EL (cell line): Measurements from ENCODE around the gene DGCR6L.
A peak's percentile ranks its signal among the peaks of the same experiment; 100 is the strongest.
"Not testable (repeated sequence)": the region's sequence is repeated elsewhere in the genome, so short reads cannot be mapped to it uniquely, and the experiment has no call there.

Source experiments
- DNase-seq: peaks from one replicate; pipeline ENCODE4 v3.0.0-alpha.2; 2016

Gene DGCR6L

GRCh38 chr22:20324139-20324516, 4.3 kb upstream of the DGCR6L start:
- DNase-seq = no peak

GRCh38 chr22:20321552-20322211, 1.8 kb upstream of the DGCR6L start:
- DNase-seq = not testable (repeated sequence)

GRCh38 chr22:20320659-20321551, 1.0 kb upstream of the DGCR6L start:
- DNase-seq = not testable (repeated sequence)

GRCh38 chr22:20319041-20319744, 667 bp downstream of the DGCR6L start:
- peak; percentile 40 for DNase-seq

- not testable (repeated sequence) for DNase-seq
Observed at GRCh38 chr22:20318043-20318688, 1.7 kb downstream of the DGCR6L start.

- not testable (repeated sequence) for DNase-seq
Observed at GRCh38 chr22:20317402-20318042, 2.3 kb downstream of the DGCR6L start.

- DNase-seq = no peak
Observed at GRCh38 chr22:20316844-20317401, 2.9 kb downstream of the DGCR6L start.

GRCh38 chr22:20316217-20316843, 3.5 kb downstream of the DGCR6L start:
- no peak for DNase-seq

- DNase-seq = no peak
Observed at GRCh38 chr22:20315337-20316216, 4.3 kb downstream of the DGCR6L start.

- not testable (repeated sequence) for DNase-seq
Observed at GRCh38 chr22:20314741-20315336, 5.0 kb downstream of the DGCR6L start.

- DNase-seq = not testable (repeated sequence)
Observed at GRCh38 chr22:20314206-20314605, 5.7 kb downstream of the DGCR6L start.

GRCh38 chr22:20313306-20314077, 6.4 kb downstream of the DGCR6L start:
- DNase-seq = not testable (repeated sequence)

- DNase-seq = no peak
Observed at GRCh38 chr22:20312396-20313191, 7.3 kb downstream of the DGCR6L start.

GRCh38 chr22:20311249-20312062, 8.4 kb downstream of the DGCR6L start:
- DNase-seq = not testable (repeated sequence)

- not testable (repeated sequence) for DNase-seq
Observed at GRCh38 chr22:20310773-20311172, 9.1 kb downstream of the DGCR6L start.

GRCh38 chr22:20310180-20310579, 9.7 kb downstream of the DGCR6L start:
- DNase-seq = not testable (repeated sequence)
